Prostate gland (tissue), 2 donors: ENCODE measurements around the gene C14orf39. TPM values are rescaled to one million over a fixed set of nuclear protein-coding genes. Genes with fewer than 3 reads are reported as not detected.

Source experiments
- DNase-seq: peaks from one replicate; pipeline ENCODE4 v3.0.0-alpha.2; 2019; ENCODE audit warnings: low spot score
- H3K27ac ChIP-seq, 2 donors: fragments of 200-600 bp; sonication (generic); 2 replicates each; pipeline ENCODE4 v1.5.1; 2017 to 2019
- H3K27me3 ChIP-seq: fragments of 200-600 bp; sonication (generic); replicated peaks from 2 replicates; pipeline ENCODE4 v1.5.1; 2019; ENCODE audit not compliant: insufficient read depth
- H3K36me3 ChIP-seq, 2 donors: fragments of 200-600 bp; sonication (generic); 1 replicate in 1 of 2; 2 replicates in 1 of 2; pipeline versions ENCODE4 v1.5.1 to v1.8.1; 2017 to 2019
- H3K4me1 ChIP-seq: fragments of 200-600 bp; sonication (generic); replicated peaks from 2 replicates; pipeline ENCODE4 v1.5.1; 2019
- H3K4me3 ChIP-seq, 2 donors: fragments of 200-600 bp; sonication (generic); 2 replicates each; pipeline ENCODE4 v1.5.1; 2017 to 2019
- H3K9me3 ChIP-seq: fragments of 200-600 bp; sonication (generic); 2 replicates; pipeline ENCODE4 v1.5.1; 2017
- CTCF ChIP-seq, 4 experiments: fragments of 200-600 bp in 2 of 4; fragments of 450-650 bp in 2 of 4; sonication (generic) in 2 of 4; IDR thresholded peaks; 1 replicate in 3 of 4; 2 replicates in 1 of 4; pipeline ENCODE4 v1.5.1; 2016 to 2019; ENCODE audit warnings: antibody characterized with exemption in 4 of 4, mild to moderate bottlenecking in 2 of 4, moderate library complexity in 2 of 4
- POLR2A ChIP-seq: fragments of 450-650 bp; IDR thresholded peaks from one replicate; pipeline ENCODE4 v1.6.1; 2016; ENCODE audit warnings: antibody characterized with exemption, mild to moderate bottlenecking
- POLR2AphosphoS5 ChIP-seq: sonication (generic); formaldehyde crosslinking; IDR thresholded peaks from one replicate; pipeline ENCODE4 v1.6.1; 2017; ENCODE audit warnings: antibody characterized with exemption
- WGBS: methylation state at CpG from one replicate; pipeline ENCODE4 v1.1.5; 2018; 5-methylcytosine and 5-hydroxymethylcytosine counted together
- intact Hi-C: fragments of 100-400 bp; cut with DNase I; formaldehyde crosslinking; loops from one replicate; pipeline ENCODE4 v1.14.2; 2022
- total RNA-seq, 2 donors: library from RNA; depleted of rRNA; stranded (reverse); fragments of >200 nt; gene quantifications; one replicate each; pipeline ENCODE4 v1.1.0, GENCODE V29; 2016

C14orf39 gene
- total RNA-seq, 2 donors from 2014 or later: 0.41 to 4.7 TPM

GRCh38 chr14:60506010-60506409, 20.1 kb upstream of the C14orf39 start:
- no peak overlapping the region for H3K27ac ChIP-seq
- TF ChIP-seq CTCF (IDR thresholded peaks at IDR 0.05) (no peak), POLR2A (no peak)
- peaks cover 35% of the 10 kb centered on the region for H3K27me3 ChIP-seq
- H3K4me1 ChIP-seq: no peaks in the 10 kb centered on the region
- H3K36me3 ChIP-seq: no peaks in the 10 kb centered on the region
- no peak for DNase-seq
- no peak overlapping the region for H3K4me3 ChIP-seq
- intact Hi-C loops: no loop called here
- 29% methylated on average over 7 of the region's 7 CpGs for WGBS
- H3K9me3 ChIP-seq: no peaks in the 10 kb centered on the region

GRCh38 chr14:60505448-60505847, 19.6 kb upstream of the C14orf39 start:
- no peaks in the 10 kb centered on the region for H3K9me3 ChIP-seq
- no peak for DNase-seq
- TF ChIP-seq POLR2AphosphoS5 (no peak), CTCF (IDR thresholded peaks at IDR 0.05) (no peak), POLR2A (no peak)
- H3K4me3 ChIP-seq: no peak overlapping the region
- intact Hi-C loops: no loop called here
- H3K36me3 ChIP-seq: no peaks in the 10 kb centered on the region
- H3K4me1 ChIP-seq: no peaks in the 10 kb centered on the region
- peaks cover 30% of the 10 kb centered on the region for H3K27me3 ChIP-seq
- H3K27ac ChIP-seq: no peak overlapping the region
- 71% methylated on average over 2 of the region's 2 CpGs for WGBS

- Histone ChIP-seq H3K27me3 (peaks cover 7% of the 10 kb centered on the region), H3K36me3 (no peaks in the 10 kb centered on the region), H3K27ac (no peak overlapping the region), H3K4me1 (no peaks in the 10 kb centered on the region), H3K9me3 (no peaks in the 10 kb centered on the region), H3K4me3 (no peak overlapping the region)
- intact Hi-C loops: no loop called here
- TF ChIP-seq CTCF (IDR thresholded peaks at IDR 0.05) (no peak), POLR2A (no peak), POLR2AphosphoS5 (no peak)
- no peak for DNase-seq
These were observed 16.7 kb upstream of the C14orf39 start for GRCh38 chr14:60502541-60502940.

- Histone ChIP-seq H3K27me3 (no peaks in the 10 kb centered on the region), H3K4me1 (no peaks in the 10 kb centered on the region), H3K27ac (no peak overlapping the region), H3K36me3 (no peaks in the 10 kb centered on the region), H3K4me3 (no peak overlapping the region), H3K9me3 (no peaks in the 10 kb centered on the region)
- TF ChIP-seq CTCF (IDR thresholded peaks at IDR 0.05) (no peak), POLR2AphosphoS5 (no peak), POLR2A (no peak)
- intact Hi-C loops: no loop called here
- no peak for DNase-seq
- WGBS: 60% methylated on average over 1 of the region's 1 CpG
These were observed 10.1 kb upstream of the C14orf39 start for GRCh38 chr14:60495946-60496345.

- Histone ChIP-seq H3K4me3 (no peak overlapping the region), H3K36me3 (no peaks in the 10 kb centered on the region), H3K27me3 (no peaks in the 10 kb centered on the region), H3K27ac (no peak overlapping the region), H3K4me1 (no peaks in the 10 kb centered on the region), H3K9me3 (no peaks in the 10 kb centered on the region)
- WGBS: 97% methylated on average over 3 of the region's 3 CpGs
- TF ChIP-seq CTCF (IDR thresholded peaks at IDR 0.05): no peak
- TF ChIP-seq POLR2A: no peak
- no peak for TF ChIP-seq POLR2AphosphoS5
- no peak for DNase-seq
- intact Hi-C loops: no loop called here
These were observed 4.4 kb upstream of the C14orf39 start for GRCh38 chr14:60490270-60490669.
